Smooth muscle cell (in vitro differentiated cells): ENCODE results near the gene TRPC5OS. TPM values are rescaled to one million over a fixed set of nuclear protein-coding genes. Genes with fewer than 3 reads are reported as not detected.

ENCODE experiments used
- DNase-seq: peaks from one replicate; lab custom pipeline; 2025; ENCODE audit not compliant: unreplicated experiment; lab: John Stamatoyannopoulos, UW
- H2AFZ ChIP-seq: fragments of 200-600 bp; sonication (generic); 2 replicates; pipeline ENCODE4 v1.6.0; 2016; ENCODE audit warnings: antibody characterized with exemption, low read depth, mild to moderate bottlenecking
- H3F3A ChIP-seq: fragments of 200-600 bp; sonication (generic); 2 replicates; pipeline ENCODE4 v1.6.0; 2017; ENCODE audit warnings: antibody characterized with exemption, low read depth
- H3K27ac ChIP-seq: fragments of 200-600 bp; sonication (generic); 2 replicates; pipeline ENCODE4 v1.5.1; 2016; ENCODE audit warnings: low read depth, mild to moderate bottlenecking
- H3K27me3 ChIP-seq: fragments of 200-600 bp; sonication (generic); 2 replicates; pipeline ENCODE4 v1.6.1; 2016; ENCODE audit warnings: low read depth, mild to moderate bottlenecking
- H3K36me3 ChIP-seq: fragments of 200-600 bp; sonication (generic); 2 replicates; pipeline ENCODE4 v1.5.1; 2016; ENCODE audit warnings: low read depth
- H3K4me1 ChIP-seq: fragments of 200-600 bp; sonication (generic); 2 replicates; pipeline ENCODE4 v1.5.1; 2016; ENCODE audit warnings: low read depth
- H3K4me2 ChIP-seq: fragments of 200-600 bp; sonication (generic); 2 replicates; pipeline ENCODE4 v1.6.0; 2016; ENCODE audit warnings: mild to moderate bottlenecking
- H3K4me3 ChIP-seq: fragments of 200-600 bp; sonication (generic); 2 replicates; pipeline ENCODE4 v1.5.1; 2016; ENCODE audit warnings: mild to moderate bottlenecking
- H3K79me2 ChIP-seq: fragments of 200-600 bp; sonication (generic); 2 replicates; pipeline ENCODE4 v1.6.0; 2016; ENCODE audit warnings: low read depth, mild to moderate bottlenecking
- H3K9ac ChIP-seq: fragments of 200-600 bp; sonication (generic); 2 replicates; pipeline ENCODE4 v1.6.0; 2016; ENCODE audit warnings: low read depth
- H3K9me3 ChIP-seq: fragments of 200-600 bp; sonication (generic); replicated peaks from 2 replicates; pipeline ENCODE4 v1.5.1; 2016; ENCODE audit warnings: low read depth
- H4K20me1 ChIP-seq: fragments of 200-600 bp; sonication (generic); 2 replicates; pipeline ENCODE4 v1.6.0; 2016; ENCODE audit warnings: low read depth
- WGBS: methylation state at CpG from one replicate; pipeline ENCODE4 v1.1.7; 2016; ENCODE audit warnings: low lambda C conversion rate; 5-methylcytosine and 5-hydroxymethylcytosine counted together
- polyA plus RNA-seq: library from polyadenylated mRNA; unstranded; fragments of >200 nt; fragmentation: Nextera tagmentation; extraction: Ambion mirVana; gene quantifications from 2 replicates; pipeline ENCODE4 v1.2.1, GENCODE V29; 2016
- total RNA-seq: library from RNA; depleted of rRNA; stranded (reverse); fragments of >200 nt; gene quantifications from 2 replicates; pipeline ENCODE4 v1.2.3, GENCODE V29; 2014
- TF ChIP-seq, protein P1 (sequence below): fragments of 200-600 bp; sonication (generic); IDR thresholded peaks from 2 replicates; pipeline ENCODE4 v1.5.1; 2017; ENCODE audit warnings: borderline replicate concordance, mild to moderate bottlenecking, antibody characterized with exemption; ENCODE audit not compliant: insufficient read depth, poor library complexity, severe bottlenecking

The TRPC5OS gene
- total and polyA plus RNA-seq, 2 experiments from 2014 or later: 0.45 TPM; not detected in 1

DNA sequence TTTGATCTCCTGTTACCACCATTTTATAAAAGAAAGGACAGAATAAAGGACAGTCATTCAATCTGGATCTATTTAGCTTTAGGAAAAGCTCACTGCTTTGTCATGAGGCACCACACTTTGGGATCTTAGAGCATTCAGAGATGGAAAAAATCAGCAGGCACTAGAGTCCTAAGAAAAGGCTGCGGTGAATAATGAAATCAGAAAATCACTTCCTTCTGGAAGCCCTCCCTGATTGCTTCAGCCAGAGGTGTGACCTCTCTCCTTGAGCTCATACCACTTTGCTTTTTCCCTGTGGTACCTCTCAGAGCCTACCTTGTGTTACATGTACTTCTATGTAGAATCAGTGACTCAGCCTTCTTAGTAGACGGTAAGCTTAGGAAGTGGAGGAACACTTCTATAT, 8.7 kb upstream of the TRPC5OS start:
- Histone ChIP-seq H3F3A (no peaks in the 10 kb centered on the region), H3K9ac (no peak overlapping the region), H3K79me2 (no peaks in the 10 kb centered on the region), H3K27me3 (no peaks in the 10 kb centered on the region), H3K4me1 (peaks cover 26% of the 10 kb centered on the region), H2AFZ (no peak overlapping the region), H3K9me3 (no peaks in the 10 kb centered on the region), H3K27ac (no peak overlapping the region), H3K36me3 (no peaks in the 10 kb centered on the region), H3K4me2 (no peak overlapping the region), H4K20me1 (no peaks in the 10 kb centered on the region), H3K4me3 (no peak overlapping the region)
- TF ChIP-seq, protein P1, sequence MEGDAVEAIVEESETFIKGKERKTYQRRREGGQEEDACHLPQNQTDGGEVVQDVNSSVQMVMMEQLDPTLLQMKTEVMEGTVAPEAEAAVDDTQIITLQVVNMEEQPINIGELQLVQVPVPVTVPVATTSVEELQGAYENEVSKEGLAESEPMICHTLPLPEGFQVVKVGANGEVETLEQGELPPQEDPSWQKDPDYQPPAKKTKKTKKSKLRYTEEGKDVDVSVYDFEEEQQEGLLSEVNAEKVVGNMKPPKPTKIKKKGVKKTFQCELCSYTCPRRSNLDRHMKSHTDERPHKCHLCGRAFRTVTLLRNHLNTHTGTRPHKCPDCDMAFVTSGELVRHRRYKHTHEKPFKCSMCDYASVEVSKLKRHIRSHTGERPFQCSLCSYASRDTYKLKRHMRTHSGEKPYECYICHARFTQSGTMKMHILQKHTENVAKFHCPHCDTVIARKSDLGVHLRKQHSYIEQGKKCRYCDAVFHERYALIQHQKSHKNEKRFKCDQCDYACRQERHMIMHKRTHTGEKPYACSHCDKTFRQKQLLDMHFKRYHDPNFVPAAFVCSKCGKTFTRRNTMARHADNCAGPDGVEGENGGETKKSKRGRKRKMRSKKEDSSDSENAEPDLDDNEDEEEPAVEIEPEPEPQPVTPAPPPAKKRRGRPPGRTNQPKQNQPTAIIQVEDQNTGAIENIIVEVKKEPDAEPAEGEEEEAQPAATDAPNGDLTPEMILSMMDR: no peak
- 81% methylated on average over 2 of the region's 2 CpGs for WGBS
- no peak for DNase-seq

- peak overlapping the region; percentile 26 for H3K4me2 ChIP-seq
- TF ChIP-seq, protein P1: no peak
- no peaks in the 10 kb centered on the region for H3K79me2 ChIP-seq
- no peak overlapping the region for H3K27ac ChIP-seq
- no peaks in the 10 kb centered on the region for H4K20me1 ChIP-seq
- H3K4me1 ChIP-seq: peaks cover 26% of the 10 kb centered on the region
- H3K4me3 ChIP-seq: no peak overlapping the region
- H3K9ac ChIP-seq: no peak overlapping the region
- 51% methylated on average over 5 of the region's 5 CpGs for WGBS
- no peaks in the 10 kb centered on the region for H3K27me3 ChIP-seq
- H3K9me3 ChIP-seq: no peaks in the 10 kb centered on the region
- H3K36me3 ChIP-seq: no peaks in the 10 kb centered on the region
- H2AFZ ChIP-seq: peak overlapping the region; percentile 11
- no peaks in the 10 kb centered on the region for H3F3A ChIP-seq
- no peak for DNase-seq
Observed at GRCh38 chrX:111868726-111869638, 7.0 kb upstream of the TRPC5OS start.

GRCh38 chrX:111869639-111870034, 6.3 kb upstream of the TRPC5OS start:
- no peaks in the 10 kb centered on the region for H3F3A ChIP-seq
- H3K9ac ChIP-seq: no peak overlapping the region

More at GRCh38 chrX:111869639-111870034, 6.3 kb upstream of the TRPC5OS start:
- 20% methylated on average over 1 of the region's 1 CpG for WGBS
- no peak overlapping the region for H3K4me2 ChIP-seq
- no peaks in the 10 kb centered on the region for H3K79me2 ChIP-seq
- no peaks in the 10 kb centered on the region for H3K9me3 ChIP-seq
- DNase-seq: no peak
- no peaks in the 10 kb centered on the region for H3K27me3 ChIP-seq
- peaks cover 26% of the 10 kb centered on the region for H3K4me1 ChIP-seq
- TF ChIP-seq, protein P1: peak; percentile 87
- H4K20me1 ChIP-seq: no peaks in the 10 kb centered on the region
- H3K36me3 ChIP-seq: no peaks in the 10 kb centered on the region
- no peak overlapping the region for H3K4me3 ChIP-seq
- no peak overlapping the region for H3K27ac ChIP-seq
- H2AFZ ChIP-seq: no peak overlapping the region
